SK-N-SH treated with all-trans-retinoic acid at 6 μM for 48 hours (cell line): ENCODE results near the gene FAAP100.
A peak's percentile ranks its signal among the peaks of the same experiment; 100 is the strongest.

Source experiments
- ATAC-seq: fragments of 200-7000 bp; cut with Tn5 transposase; 3 replicates; pipeline ENCODE4 v1.9.1; 2020; ENCODE audit warnings: mild to moderate bottlenecking, moderate library complexity
- ARNTL ChIP-seq: fragments of 450-650 bp; formaldehyde crosslinking; IDR thresholded peaks from 2 replicates; pipeline ENCODE4 v1.5.0; 2020; ENCODE audit warnings: low read depth, mild to moderate bottlenecking, moderate library complexity, borderline replicate concordance
- BACH2 ChIP-seq: fragments of 250-450 bp; sonication (Bioruptor Pico); IDR thresholded peaks from 2 replicates; pipeline ENCODE4 v1.9.0; 2021; ENCODE audit warnings: mild to moderate bottlenecking, borderline replicate concordance
- CSDC2 ChIP-seq: fragments of 250-450 bp; sonication (Bioruptor Pico); IDR thresholded peaks from 2 replicates; pipeline ENCODE4 v1.5.0; 2020; ENCODE audit warnings: mild to moderate bottlenecking, moderate library complexity
- GLIS3 ChIP-seq: fragments of 250-450 bp; sonication (Bioruptor Pico); IDR thresholded peaks from 2 replicates; pipeline ENCODE4 v1.5.0; 2020; ENCODE audit warnings: mild to moderate bottlenecking, moderate library complexity
- ISL1 ChIP-seq: fragments of 250-450 bp; sonication (Bioruptor Pico); IDR thresholded peaks from 2 replicates; pipeline ENCODE4 v2.1.2; 2022; ENCODE audit warnings: mild to moderate bottlenecking, moderate library complexity
- OSR1 ChIP-seq: fragments of 250-450 bp; sonication (Bioruptor Pico); IDR thresholded peaks from 2 replicates; pipeline ENCODE4 v1.8.0; 2022; ENCODE audit warnings: moderate library complexity, mild to moderate bottlenecking, inconsistent platforms
- RARB ChIP-seq: fragments of 250-450 bp; sonication (Bioruptor Pico); IDR thresholded peaks from 2 replicates; pipeline ENCODE4 v1.8.0; 2021; ENCODE audit warnings: mild to moderate bottlenecking, moderate library complexity
- TCF4 ChIP-seq: fragments of 250-450 bp; sonication (Bioruptor Pico); IDR thresholded peaks from 2 replicates; pipeline ENCODE4 v1.8.0; 2021; ENCODE audit warnings: mild to moderate bottlenecking, moderate library complexity, borderline replicate concordance
- TOX ChIP-seq: fragments of 250-450 bp; sonication (Bioruptor Pico); IDR thresholded peaks from 2 replicates; pipeline ENCODE4 v1.8.0; 2021; ENCODE audit warnings: mild to moderate bottlenecking, moderate library complexity, borderline replicate concordance
- ZFP3 ChIP-seq: fragments of 250-450 bp; sonication (Bioruptor Pico); IDR thresholded peaks from 2 replicates; pipeline ENCODE4 v1.5.0; 2020; ENCODE audit warnings: mild to moderate bottlenecking, moderate library complexity
- ZFP30 ChIP-seq: fragments of 450-650 bp; formaldehyde crosslinking; IDR thresholded peaks from 2 replicates; pipeline ENCODE4 v1.5.0; 2022; ENCODE audit warnings: mild to moderate bottlenecking, moderate library complexity
- ZNF565 ChIP-seq: fragments of 450-650 bp; formaldehyde crosslinking; conservative IDR thresholded peaks from 2 replicates; pipeline ENCODE4 v1.5.0; 2020; ENCODE audit warnings: low read depth, mild to moderate bottlenecking, moderate library complexity
- ZNF8 ChIP-seq: fragments of 450-650 bp; formaldehyde crosslinking; IDR thresholded peaks from 2 replicates; pipeline ENCODE4 v1.5.0; 2020; ENCODE audit warnings: mild to moderate bottlenecking, moderate library complexity
- TF ChIP-seq, protein P1 (sequence below): fragments of 250-450 bp; sonication (Bioruptor Pico); IDR thresholded peaks from 2 replicates; pipeline ENCODE4 v1.8.0; 2021; ENCODE audit warnings: low read depth, mild to moderate bottlenecking, moderate library complexity, borderline replicate concordance
- TF ChIP-seq, protein P2 (sequence below): fragments of 250-450 bp; sonication (Bioruptor Pico); IDR thresholded peaks from 2 replicates; pipeline ENCODE4 v1.8.0; 2020; ENCODE audit warnings: mild to moderate bottlenecking, moderate library complexity, borderline replicate concordance
- TF ChIP-seq, protein P3 (sequence below): fragments of 250-450 bp; sonication (Bioruptor Pico); IDR thresholded peaks from 2 replicates; pipeline ENCODE4 v1.5.1; 2021; ENCODE audit warnings: mild to moderate bottlenecking, moderate library complexity
- TF ChIP-seq, protein P4 (sequence below): fragments of 250-450 bp; sonication (Bioruptor Pico); IDR thresholded peaks from 2 replicates; pipeline ENCODE4 v1.5.0; 2020; ENCODE audit warnings: mild to moderate bottlenecking, moderate library complexity
- TF ChIP-seq, protein P5 (sequence below): fragments of 250-450 bp; sonication (Bioruptor Pico); IDR thresholded peaks from 2 replicates; pipeline ENCODE4 v1.5.1; 2020; ENCODE audit warnings: low read depth, mild to moderate bottlenecking, moderate library complexity

FAAP100 gene

DNA sequence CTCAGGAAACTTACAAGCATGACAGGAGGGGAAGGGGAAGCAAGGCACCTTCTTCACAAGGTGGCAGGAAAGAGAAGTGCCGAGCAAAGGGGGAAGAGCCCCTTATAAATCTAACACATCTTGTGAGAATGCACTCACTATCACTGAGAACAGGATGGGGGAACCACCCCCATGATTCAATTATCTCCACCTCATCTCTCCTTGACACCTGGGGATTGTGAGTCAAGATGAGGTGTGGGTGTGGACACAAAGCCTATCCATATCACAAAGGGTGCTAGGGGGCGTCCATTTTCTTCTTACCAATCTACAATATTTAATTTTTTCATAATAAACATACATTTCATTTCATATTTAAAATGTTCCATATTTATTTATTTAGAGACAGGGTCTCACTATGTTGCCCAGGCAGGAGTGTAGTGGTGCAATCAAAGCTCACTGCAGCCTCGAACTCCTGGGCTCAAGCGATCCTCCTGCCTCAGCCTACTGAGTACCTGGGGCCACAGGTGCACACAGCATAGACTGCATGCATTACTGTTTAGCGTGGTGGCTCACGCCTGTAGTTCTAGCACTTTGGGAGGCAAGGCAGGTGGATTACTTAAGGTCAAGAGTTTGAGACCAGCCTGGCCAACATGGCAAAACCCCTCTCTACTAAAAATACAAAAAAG lies 26.5 kb upstream of the FAAP100 start:
- TF ChIP-seq GLIS3 (CRISPR knock-in tag) (no peak), OSR1 (CRISPR knock-in tag) (no peak), ZNF565 (CRISPR knock-in tag) (no peak), BACH2 (CRISPR knock-in tag) (no peak)
- TF ChIP-seq, protein P1, sequence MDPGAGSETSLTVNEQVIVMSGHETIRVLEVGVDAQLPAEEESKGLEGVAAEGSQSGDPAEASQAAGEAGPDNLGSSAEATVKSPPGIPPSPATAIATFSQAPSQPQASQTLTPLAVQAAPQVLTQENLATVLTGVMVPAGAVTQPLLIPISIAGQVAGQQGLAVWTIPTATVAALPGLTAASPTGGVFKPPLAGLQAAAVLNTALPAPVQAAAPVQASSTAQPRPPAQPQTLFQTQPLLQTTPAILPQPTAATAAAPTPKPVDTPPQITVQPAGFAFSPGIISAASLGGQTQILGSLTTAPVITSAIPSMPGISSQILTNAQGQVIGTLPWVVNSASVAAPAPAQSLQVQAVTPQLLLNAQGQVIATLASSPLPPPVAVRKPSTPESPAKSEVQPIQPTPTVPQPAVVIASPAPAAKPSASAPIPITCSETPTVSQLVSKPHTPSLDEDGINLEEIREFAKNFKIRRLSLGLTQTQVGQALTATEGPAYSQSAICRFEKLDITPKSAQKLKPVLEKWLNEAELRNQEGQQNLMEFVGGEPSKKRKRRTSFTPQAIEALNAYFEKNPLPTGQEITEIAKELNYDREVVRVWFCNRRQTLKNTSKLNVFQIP (CRISPR knock-in tag) = no peak
- TF ChIP-seq, protein P2, sequence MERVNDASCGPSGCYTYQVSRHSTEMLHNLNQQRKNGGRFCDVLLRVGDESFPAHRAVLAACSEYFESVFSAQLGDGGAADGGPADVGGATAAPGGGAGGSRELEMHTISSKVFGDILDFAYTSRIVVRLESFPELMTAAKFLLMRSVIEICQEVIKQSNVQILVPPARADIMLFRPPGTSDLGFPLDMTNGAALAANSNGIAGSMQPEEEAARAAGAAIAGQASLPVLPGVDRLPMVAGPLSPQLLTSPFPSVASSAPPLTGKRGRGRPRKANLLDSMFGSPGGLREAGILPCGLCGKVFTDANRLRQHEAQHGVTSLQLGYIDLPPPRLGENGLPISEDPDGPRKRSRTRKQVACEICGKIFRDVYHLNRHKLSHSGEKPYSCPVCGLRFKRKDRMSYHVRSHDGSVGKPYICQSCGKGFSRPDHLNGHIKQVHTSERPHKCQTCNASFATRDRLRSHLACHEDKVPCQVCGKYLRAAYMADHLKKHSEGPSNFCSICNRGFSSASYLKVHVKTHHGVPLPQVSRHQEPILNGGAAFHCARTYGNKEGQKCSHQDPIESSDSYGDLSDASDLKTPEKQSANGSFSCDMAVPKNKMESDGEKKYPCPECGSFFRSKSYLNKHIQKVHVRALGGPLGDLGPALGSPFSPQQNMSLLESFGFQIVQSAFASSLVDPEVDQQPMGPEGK (CRISPR knock-in tag) = no peak
- TF ChIP-seq, all 23 proteins: peak for 0
- ATAC-seq = no peak

DNA sequence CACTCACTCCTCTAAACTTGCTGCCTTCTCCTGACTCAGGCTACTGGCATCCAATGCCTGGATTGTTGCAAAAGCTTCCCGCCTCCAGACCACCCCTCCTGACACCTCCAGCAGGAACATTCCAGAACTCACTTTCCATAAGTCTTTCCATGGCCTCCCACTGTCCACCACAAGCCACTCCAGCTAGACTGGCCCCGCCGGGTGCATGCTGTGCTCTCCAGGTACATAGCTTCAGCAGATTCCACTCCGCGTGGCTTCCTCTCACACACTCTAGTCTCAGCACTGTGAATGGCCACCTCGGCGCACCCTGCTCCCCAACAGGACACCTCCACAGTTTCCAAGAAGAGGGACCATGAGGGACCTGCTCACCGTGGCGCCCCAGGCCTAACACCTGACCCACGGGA lies 25.9 kb upstream of the FAAP100 start:
- ATAC-seq = no peak; the same call in 2 of the 3 replicates
- TF ChIP-seq ZFP30 (CRISPR knock-in tag) (no peak), ZNF565 (CRISPR knock-in tag) (no peak), ZNF8 (CRISPR knock-in tag) (no peak), TOX (CRISPR knock-in tag) (no peak), TCF4 (CRISPR knock-in tag) (no peak), ARNTL (no peak), OSR1 (CRISPR knock-in tag) (no peak)
- TF ChIP-seq, protein P1 (CRISPR knock-in tag) = no peak
- TF ChIP-seq, protein P3, sequence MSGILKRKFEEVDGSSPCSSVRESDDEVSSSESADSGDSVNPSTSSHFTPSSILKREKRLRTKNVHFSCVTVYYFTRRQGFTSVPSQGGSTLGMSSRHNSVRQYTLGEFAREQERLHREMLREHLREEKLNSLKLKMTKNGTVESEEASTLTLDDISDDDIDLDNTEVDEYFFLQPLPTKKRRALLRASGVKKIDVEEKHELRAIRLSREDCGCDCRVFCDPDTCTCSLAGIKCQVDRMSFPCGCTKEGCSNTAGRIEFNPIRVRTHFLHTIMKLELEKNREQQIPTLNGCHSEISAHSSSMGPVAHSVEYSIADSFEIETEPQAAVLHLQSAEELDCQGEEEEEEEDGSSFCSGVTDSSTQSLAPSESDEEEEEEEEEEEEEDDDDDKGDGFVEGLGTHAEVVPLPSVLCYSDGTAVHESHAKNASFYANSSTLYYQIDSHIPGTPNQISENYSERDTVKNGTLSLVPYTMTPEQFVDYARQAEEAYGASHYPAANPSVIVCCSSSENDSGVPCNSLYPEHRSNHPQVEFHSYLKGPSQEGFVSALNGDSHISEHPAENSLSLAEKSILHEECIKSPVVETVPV (CRISPR knock-in tag) = no peak

DNA sequence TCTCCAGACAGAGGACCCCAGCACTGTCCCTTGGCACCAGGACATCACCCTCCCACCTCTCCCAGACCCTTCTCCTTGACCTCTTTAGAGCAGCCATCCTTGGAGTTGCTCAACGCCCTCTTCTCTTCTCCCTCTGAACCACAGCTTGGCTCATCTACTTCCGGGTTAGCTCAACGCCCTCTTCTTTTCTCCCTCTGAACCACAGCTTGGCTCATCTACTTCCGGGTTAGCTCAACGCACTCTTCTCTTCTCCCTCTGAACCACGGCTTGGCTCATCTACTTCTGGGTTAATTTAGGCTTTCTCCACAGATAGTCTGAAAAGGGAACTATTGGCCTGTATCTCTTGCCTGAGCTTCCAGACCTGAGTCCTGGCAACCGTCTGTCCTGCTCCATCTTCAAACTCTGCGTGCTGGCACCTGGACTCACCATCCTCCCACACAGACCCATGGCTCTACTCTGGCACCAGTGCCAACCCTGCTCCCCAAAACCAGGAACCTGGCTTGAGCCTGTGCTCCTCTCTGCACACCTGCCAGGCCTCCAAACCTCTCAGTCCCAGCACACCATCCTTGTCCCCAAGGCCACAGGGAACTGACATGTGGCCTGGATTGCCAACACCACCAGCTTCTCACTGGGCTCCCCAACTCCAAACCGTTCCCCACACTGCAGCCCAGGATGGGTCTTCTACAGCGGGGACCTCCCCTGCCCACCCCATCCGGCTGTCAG lies 25.3 kb upstream of the FAAP100 start:
- ATAC-seq = peak; percentile 4; the same call in 2 of the 3 replicates
- TF ChIP-seq, protein P4, sequence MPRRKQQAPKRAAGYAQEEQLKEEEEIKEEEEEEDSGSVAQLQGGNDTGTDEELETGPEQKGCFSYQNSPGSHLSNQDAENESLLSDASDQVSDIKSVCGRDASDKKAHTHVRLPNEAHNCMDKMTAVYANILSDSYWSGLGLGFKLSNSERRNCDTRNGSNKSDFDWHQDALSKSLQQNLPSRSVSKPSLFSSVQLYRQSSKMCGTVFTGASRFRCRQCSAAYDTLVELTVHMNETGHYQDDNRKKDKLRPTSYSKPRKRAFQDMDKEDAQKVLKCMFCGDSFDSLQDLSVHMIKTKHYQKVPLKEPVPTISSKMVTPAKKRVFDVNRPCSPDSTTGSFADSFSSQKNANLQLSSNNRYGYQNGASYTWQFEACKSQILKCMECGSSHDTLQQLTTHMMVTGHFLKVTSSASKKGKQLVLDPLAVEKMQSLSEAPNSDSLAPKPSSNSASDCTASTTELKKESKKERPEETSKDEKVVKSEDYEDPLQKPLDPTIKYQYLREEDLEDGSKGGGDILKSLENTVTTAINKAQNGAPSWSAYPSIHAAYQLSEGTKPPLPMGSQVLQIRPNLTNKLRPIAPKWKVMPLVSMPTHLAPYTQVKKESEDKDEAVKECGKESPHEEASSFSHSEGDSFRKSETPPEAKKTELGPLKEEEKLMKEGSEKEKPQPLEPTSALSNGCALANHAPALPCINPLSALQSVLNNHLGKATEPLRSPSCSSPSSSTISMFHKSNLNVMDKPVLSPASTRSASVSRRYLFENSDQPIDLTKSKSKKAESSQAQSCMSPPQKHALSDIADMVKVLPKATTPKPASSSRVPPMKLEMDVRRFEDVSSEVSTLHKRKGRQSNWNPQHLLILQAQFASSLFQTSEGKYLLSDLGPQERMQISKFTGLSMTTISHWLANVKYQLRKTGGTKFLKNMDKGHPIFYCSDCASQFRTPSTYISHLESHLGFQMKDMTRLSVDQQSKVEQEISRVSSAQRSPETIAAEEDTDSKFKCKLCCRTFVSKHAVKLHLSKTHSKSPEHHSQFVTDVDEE (CRISPR knock-in tag) = no peak
- no peak for TF ChIP-seq ZNF8 (CRISPR knock-in tag)
- TF ChIP-seq ZFP3 = no peak
- no peak for TF ChIP-seq ZNF565 (CRISPR knock-in tag)
- no peak for TF ChIP-seq ISL1 (CRISPR knock-in tag)
- TF ChIP-seq CSDC2 (CRISPR knock-in tag) = no peak
- TF ChIP-seq ZFP30 (CRISPR knock-in tag) = no peak
- TF ChIP-seq BACH2 (CRISPR knock-in tag) = no peak
- TF ChIP-seq RARB (CRISPR knock-in tag) = no peak
- TF ChIP-seq, protein P5, sequence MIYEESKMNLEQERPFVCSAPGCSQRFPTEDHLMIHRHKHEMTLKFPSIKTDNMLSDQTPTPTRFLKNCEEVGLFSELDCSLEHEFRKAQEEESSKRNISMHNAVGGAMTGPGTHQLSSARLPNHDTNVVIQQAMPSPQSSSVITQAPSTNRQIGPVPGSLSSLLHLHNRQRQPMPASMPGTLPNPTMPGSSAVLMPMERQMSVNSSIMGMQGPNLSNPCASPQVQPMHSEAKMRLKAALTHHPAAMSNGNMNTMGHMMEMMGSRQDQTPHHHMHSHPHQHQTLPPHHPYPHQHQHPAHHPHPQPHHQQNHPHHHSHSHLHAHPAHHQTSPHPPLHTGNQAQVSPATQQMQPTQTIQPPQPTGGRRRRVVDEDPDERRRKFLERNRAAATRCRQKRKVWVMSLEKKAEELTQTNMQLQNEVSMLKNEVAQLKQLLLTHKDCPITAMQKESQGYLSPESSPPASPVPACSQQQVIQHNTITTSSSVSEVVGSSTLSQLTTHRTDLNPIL (CRISPR knock-in tag) = no peak
- no peak for TF ChIP-seq TCF4 (CRISPR knock-in tag)
- TF ChIP-seq OSR1 (CRISPR knock-in tag) = no peak
- TF ChIP-seq, protein P2 (CRISPR knock-in tag) = no peak
- TF ChIP-seq, protein P1 (CRISPR knock-in tag) = no peak
